Stimulated activated CD4-positive, alpha-beta T cell treated with anti-CD3 and anti-CD28 coated beads, Interleukin-2, amount 100 ng/mL, for 48 hours (primary cell): Measurements from ENCODE around the gene GPR137.

ENCODE experiments used
- DNase-seq, 2 donors: peaks; one replicate each; pipeline ENCODE4 v3.0.0-alpha.2; 2020

The GPR137 gene

GRCh38 chr11:64265176-64266160, 20.2 kb upstream of the GPR137 start:
- no peak for DNase-seq

- no peak for DNase-seq
Observed at GRCh38 chr11:64266339-64266738, 19.3 kb upstream of the GPR137 start.

- DNase-seq = no peak
Observed at GRCh38 chr11:64267207-64267945, 18.3 kb upstream of the GPR137 start.

- no peak for DNase-seq
Observed at GRCh38 chr11:64268025-64268892, 17.4 kb upstream of the GPR137 start.

GRCh38 chr11:64268893-64269539, 16.6 kb upstream of the GPR137 start:
- no peak for DNase-seq

- DNase-seq = peak; percentile 95 to 98
Observed at GRCh38 chr11:64269540-64270220, 16.0 kb upstream of the GPR137 start.

- DNase-seq = no peak
Observed at GRCh38 chr11:64275031-64275800, 10.4 kb upstream of the GPR137 start.

GRCh38 chr11:64275841-64276240, 9.8 kb upstream of the GPR137 start:
- no peak for DNase-seq

- DNase-seq = no peak
Observed at GRCh38 chr11:64276653-64277431, 8.8 kb upstream of the GPR137 start.

GRCh38 chr11:64278576-64279190, 7.0 kb upstream of the GPR137 start:
- no peak for DNase-seq

- DNase-seq = no peak
Observed at GRCh38 chr11:64281957-64282770, 3.5 kb upstream of the GPR137 start.

- no peak for DNase-seq
Observed at GRCh38 chr11:64283092-64283491, 2.6 kb upstream of the GPR137 start.

GRCh38 chr11:64284048-64284961, 1.3 kb upstream of the GPR137 start, which contains the start of gene BAD:
TSS of gene BAD (minus strand) at chr11:64284665. CDS start at chr11:64284368, 297 bp downstream.
- DNase-seq = peak; percentile 92 to 94

GRCh38 chr11:64285885-64286800, 495 bp downstream of the GPR137 start:
- no peak for DNase-seq

- no peak for DNase-seq
Observed at GRCh38 chr11:64286801-64287159, 1.1 kb downstream of the GPR137 start.

GRCh38 chr11:64287676-64288352, 2.2 kb downstream of the GPR137 start:
- DNase-seq = no peak
